Esophagus (tissue), 2 donors: ENCODE data around the gene GUK1. TPM values are rescaled to one million over a fixed set of nuclear protein-coding genes. Genes with fewer than 3 reads are reported as not detected.
"Not testable (repeated sequence)": the region's sequence is repeated elsewhere in the genome, so short reads cannot be mapped to it uniquely, and the experiment has no call there.

Source experiments
- H3K27ac ChIP-seq, 2 donors: one replicate each; pipeline ENCODE4 v1.5.1; 2013; ENCODE audit warnings: low read depth in 2 of 2, mild to moderate bottlenecking in 2 of 2, inconsistent platforms in 1 of 2, low read length in 1 of 2, moderate library complexity in 1 of 2
- H3K27me3 ChIP-seq, 2 donors: one replicate each; pipeline ENCODE4 v1.6.1; 2013; ENCODE audit warnings: low read length in 2 of 2, control low read depth in 1 of 2, mild to moderate bottlenecking in 1 of 2; ENCODE audit not compliant: insufficient read depth in 2 of 2, control insufficient read depth in 1 of 2
- H3K36me3 ChIP-seq, 2 donors: one replicate each; pipeline ENCODE4 v1.6.1; 2013; ENCODE audit warnings: low read length in 1 of 2; ENCODE audit not compliant: control insufficient read depth in 2 of 2, insufficient read depth in 2 of 2
- H3K4me1 ChIP-seq, 2 donors: one replicate each; pipeline ENCODE4 v1.6.1; 2013; ENCODE audit warnings: low read length in 1 of 2; ENCODE audit not compliant: control insufficient read depth in 2 of 2, insufficient read depth in 2 of 2
- H3K4me3 ChIP-seq, 2 donors: one replicate each; pipeline ENCODE4 v1.5.1; 2013; ENCODE audit warnings: low read length in 2 of 2, mild to moderate bottlenecking in 2 of 2, low read depth in 1 of 2, moderate library complexity in 1 of 2
- H3K9me3 ChIP-seq, 2 donors: one replicate each; pipeline ENCODE4 v1.6.1; 2013; ENCODE audit warnings: mild to moderate bottlenecking in 2 of 2, low read depth in 1 of 2, low read length in 1 of 2, moderate library complexity in 1 of 2; ENCODE audit not compliant: control insufficient read depth in 2 of 2, insufficient read depth in 1 of 2
- WGBS, 2 donors: extraction: QIAGEN DNeasy Blood & Tissue Kit; methylation state at CpG; one replicate each; pipeline ENCODE4 v1.1.7; 2013; 5-methylcytosine and 5-hydroxymethylcytosine counted together
- polyA plus RNA-seq, 2 donors: library from polyadenylated mRNA; stranded (reverse); fragments of 200-250 nt; gene quantifications; one replicate each; pipeline ENCODE4 v1.2.3, GENCODE V29; 2013
- donor health status: healthy with polysubstance abuse.
- donor health status: Bipolar disorder and iron deficiency.

The GUK1 gene
- polyA plus RNA-seq, 2 donors = 299 to 484 TPM

GRCh38 chr1:228173528-228174481 lies 33.7 kb downstream of the GUK1 start:
- H3K9me3 ChIP-seq, H3K27ac ChIP-seq, H3K27me3 ChIP-seq, H3K36me3 ChIP-seq, H3K4me3 ChIP-seq, H3K4me1 ChIP-seq: not testable (repeated sequence)
- 59 to 65% methylated on average over 31 to 38 of the region's 69 CpGs for WGBS, 2 donors

- no peak overlapping the region for H3K4me3 ChIP-seq
- peaks cover 3 to 5% of the 10 kb centered on the region in 2 donors for H3K9me3 ChIP-seq
- no peak overlapping the region for H3K27ac ChIP-seq
- no peaks in the 10 kb centered on the region for H3K27me3 ChIP-seq
- peaks cover 0 to 9% of the 10 kb centered on the region in 2 donors for H3K36me3 ChIP-seq
- peaks cover 0 to 4% of the 10 kb centered on the region in 2 donors for H3K4me1 ChIP-seq
- 90 to 94% methylated on average over 50 to 52 of the region's 52 CpGs for WGBS, 2 donors
Measured at GRCh38 chr1:228174482-228175315, 34.6 kb downstream of the GUK1 start.

GRCh38 chr1:228175316-228176023 lies 35.4 kb downstream of the GUK1 start:
- 82 to 84% methylated on average over 18 of the region's 18 CpGs for WGBS, 2 donors
- no peak overlapping the region for H3K4me3 ChIP-seq
- no peaks in the 10 kb centered on the region for H3K27me3 ChIP-seq
- H3K4me1 ChIP-seq = peaks cover 0 to 4% of the 10 kb centered on the region in 2 donors
- H3K27ac ChIP-seq = no peak overlapping the region
- peaks cover 3 to 5% of the 10 kb centered on the region in 2 donors for H3K9me3 ChIP-seq
- peaks cover 0 to 9% of the 10 kb centered on the region in 2 donors for H3K36me3 ChIP-seq

DNA sequence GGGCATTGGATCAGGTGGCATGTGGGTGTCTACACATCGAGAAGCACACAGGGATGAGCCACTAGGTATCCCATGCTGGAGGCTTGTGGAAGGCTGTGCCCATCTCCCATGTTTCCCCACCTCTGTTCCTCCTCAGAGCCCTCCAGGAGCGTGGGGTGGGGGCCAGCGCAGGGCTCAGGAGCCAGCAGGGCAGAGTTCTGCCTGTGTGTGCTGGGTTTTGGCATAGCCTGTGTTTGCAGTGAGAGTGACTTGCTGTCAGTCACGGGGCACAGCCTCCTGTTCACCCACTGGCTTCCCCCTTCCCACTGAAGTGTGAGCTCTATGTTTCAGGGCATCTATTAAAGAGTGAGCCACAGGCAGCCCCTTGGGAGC lies 35.9 kb downstream of the GUK1 start:
- H3K4me1 ChIP-seq = peaks cover 0 to 4% of the 10 kb centered on the region in 2 donors
- H3K36me3 ChIP-seq = peaks cover 0 to 9% of the 10 kb centered on the region in 2 donors
- no peak overlapping the region for H3K4me3 ChIP-seq
- WGBS, 2 donors = 95 to 96% methylated on average over 4 of the region's 4 CpGs
- H3K9me3 ChIP-seq = peaks cover 3 to 5% of the 10 kb centered on the region in 2 donors
- no peak overlapping the region for H3K27ac ChIP-seq
- no peaks in the 10 kb centered on the region for H3K27me3 ChIP-seq

- Histone ChIP-seq H3K4me3 (no peak overlapping the region), H3K27ac (no peak overlapping the region), H3K4me1 (peaks cover 0 to 4% of the 10 kb centered on the region in 2 donors), H3K36me3 (peaks cover 0 to 9% of the 10 kb centered on the region in 2 donors), H3K27me3 (no peaks in the 10 kb centered on the region), H3K9me3 (peaks cover 3 to 5% of the 10 kb centered on the region in 2 donors)
- 92 to 94% methylated on average over 19 of the region's 19 CpGs for WGBS, 2 donors
Measured at GRCh38 chr1:228176461-228177182, 36.5 kb downstream of the GUK1 start.

GRCh38 chr1:228177183-228177475 lies 37.0 kb downstream of the GUK1 start:
- WGBS, 2 donors = 81% methylated on average over 5 of the region's 5 CpGs
- no peaks in the 10 kb centered on the region for H3K27me3 ChIP-seq

GRCh38 chr1:228177721-228178710 lies 37.9 kb downstream of the GUK1 start:
- peaks cover 0 to 4% of the 10 kb centered on the region in 2 donors for H3K4me1 ChIP-seq
- H3K36me3 ChIP-seq = peaks cover 0 to 8% of the 10 kb centered on the region in 2 donors
- H3K9me3 ChIP-seq = peaks cover 3 to 5% of the 10 kb centered on the region in 2 donors
- H3K27me3 ChIP-seq = no peaks in the 10 kb centered on the region
- no peak overlapping the region for H3K4me3 ChIP-seq
- WGBS, 2 donors = 90 to 92% methylated on average over 12 of the region's 12 CpGs
- no peak overlapping the region for H3K27ac ChIP-seq

More at GRCh38 chr1:228177183-228177475, 37.0 kb downstream of the GUK1 start:
- H3K9me3 ChIP-seq = peaks cover 3 to 5% of the 10 kb centered on the region in 2 donors
- peaks cover 0 to 9% of the 10 kb centered on the region in 2 donors for H3K36me3 ChIP-seq
- no peak overlapping the region for H3K4me3 ChIP-seq
- peaks cover 0 to 4% of the 10 kb centered on the region in 2 donors for H3K4me1 ChIP-seq
- no peak overlapping the region for H3K27ac ChIP-seq
